CD14-positive monocyte (primary cell): ENCODE data around the gene NXPH4. TPM values are rescaled to one million over a fixed set of nuclear protein-coding genes. Genes with fewer than 3 reads are reported as not detected.

Experiments used
- DNase-seq, 3 donors: peaks; one replicate each; pipeline ENCODE4 v3.0.0-alpha.2; 2011 to 2022
- H2AFZ ChIP-seq: 2 replicates; pipeline ENCODE4 v1.6.0; 2012; ENCODE audit warnings: mild to moderate bottlenecking, low read depth, low read length, inconsistent platforms; ENCODE audit not compliant: insufficient read depth, poor library complexity, severe bottlenecking
- H3K27ac ChIP-seq, 2 donors: 1 replicate in 1 of 2; 2 replicates in 1 of 2; pipeline ENCODE4 v1.5.1; 2012 to 2013; ENCODE audit warnings: low read length in 2 of 2, control low read depth in 1 of 2, inconsistent platforms in 1 of 2, low read depth in 1 of 2, mild to moderate bottlenecking in 1 of 2
- H3K27me3 ChIP-seq, 2 donors: one replicate each; pipeline versions ENCODE4 v1.6.0 to v1.6.1; 2011 to 2013; ENCODE audit warnings: low read length in 2 of 2; ENCODE audit not compliant: control insufficient read depth in 2 of 2, insufficient read depth in 2 of 2
- H3K36me3 ChIP-seq, 2 donors: replicated peaks in 1 of 2; 1 replicate in 1 of 2; 2 replicates in 1 of 2; pipeline versions ENCODE4 v1.5.1 to v1.6.1; 2012 to 2013; ENCODE audit warnings: low read length in 2 of 2, control low read depth in 1 of 2, inconsistent platforms in 1 of 2, mild to moderate bottlenecking in 1 of 2; ENCODE audit not compliant: insufficient read depth in 2 of 2, control insufficient read depth in 1 of 2
- H3K4me1 ChIP-seq, 2 donors: 1 replicate in 1 of 2; 2 replicates in 1 of 2; pipeline versions ENCODE4 v1.5.1 to v1.6.1; 2012 to 2013; ENCODE audit warnings: low read length in 2 of 2, control low read depth in 1 of 2, inconsistent platforms in 1 of 2, mild to moderate bottlenecking in 1 of 2, moderate library complexity in 1 of 2; ENCODE audit not compliant: insufficient read depth in 2 of 2, control insufficient read depth in 1 of 2
- H3K4me2 ChIP-seq: replicated peaks from 2 replicates; pipeline ENCODE3; 2012; ENCODE audit warnings: low read length, moderate library complexity, mild to moderate bottlenecking; ENCODE audit not compliant: poor library complexity, severe bottlenecking; ENCODE audit errors: extremely low read depth
- H3K4me3 ChIP-seq, 3 experiments: fragments of 200-600 bp in 1 of 3; sonication (generic) in 1 of 3; replicated peaks in 1 of 3; 1 replicate in 2 of 3; 2 replicates in 1 of 3; pipeline ENCODE4 v1.5.1; 2011 to 2013; ENCODE audit warnings: low read length in 3 of 3, mild to moderate bottlenecking in 3 of 3, control low read depth in 2 of 3, low read depth in 2 of 3, inconsistent platforms in 1 of 3, moderate library complexity in 1 of 3
- H3K79me2 ChIP-seq: 2 replicates; pipeline ENCODE4 v1.6.0; 2012; ENCODE audit warnings: mild to moderate bottlenecking, control low read depth, inconsistent platforms, low read length, moderate library complexity; ENCODE audit not compliant: insufficient read depth
- H3K9ac ChIP-seq: 2 replicates; pipeline ENCODE4 v1.6.0; 2017; ENCODE audit warnings: low read length, mild to moderate bottlenecking; ENCODE audit not compliant: insufficient read depth, poor library complexity, severe bottlenecking
- H3K9me3 ChIP-seq, 2 donors: replicated peaks in 1 of 2; 1 replicate in 1 of 2; 2 replicates in 1 of 2; pipeline versions ENCODE4 v1.5.1 to v1.6.1; 2012 to 2013; ENCODE audit warnings: low read length in 2 of 2, control low read depth in 1 of 2; ENCODE audit not compliant: control insufficient read depth in 1 of 2, insufficient read depth in 1 of 2
- H4K20me1 ChIP-seq: 2 replicates; pipeline ENCODE4 v1.6.0; 2012; ENCODE audit warnings: mild to moderate bottlenecking, low read length, control low read depth, moderate library complexity; ENCODE audit not compliant: insufficient read depth
- H3K27ac Mint-ChIP-seq, 7 donors: one replicate each; pipeline ENCODE4 v1.8.0; 2020; ENCODE audit warnings: mild to moderate bottlenecking in 7 of 7, mixed read lengths in 7 of 7, moderate library complexity in 6 of 7, inconsistent platforms in 2 of 7
- H3K27me3 Mint-ChIP-seq, 3 donors: one replicate each; pipeline ENCODE4 v1.8.0; 2021 to 2022; ENCODE audit warnings: low read depth in 3 of 3, mild to moderate bottlenecking in 3 of 3, mixed read lengths in 3 of 3, moderate library complexity in 3 of 3, inconsistent platforms in 1 of 3
- H3K36me3 Mint-ChIP-seq, 2 donors: one replicate each; pipeline ENCODE4 v1.8.0; 2020; ENCODE audit warnings: mixed read lengths in 2 of 2, inconsistent platforms in 1 of 2, mild to moderate bottlenecking in 1 of 2
- H3K4me1 Mint-ChIP-seq: one replicate; pipeline ENCODE4 v1.8.0; 2020; ENCODE audit warnings: mild to moderate bottlenecking, mixed read lengths
- H3K4me3 Mint-ChIP-seq, 2 donors: one replicate each; pipeline ENCODE4 v1.8.0; 2020; ENCODE audit warnings: mild to moderate bottlenecking in 2 of 2, mixed read lengths in 2 of 2, moderate library complexity in 1 of 2
- H3K9me3 Mint-ChIP-seq, 7 donors: one replicate each; pipeline ENCODE4 v1.8.0; 2020 to 2022; ENCODE audit warnings: mixed read lengths in 7 of 7, mild to moderate bottlenecking in 6 of 7, moderate library complexity in 6 of 7, inconsistent platforms in 2 of 7
- CTCF ChIP-seq: fragments of 200-600 bp; IDR thresholded peaks from one replicate; pipeline ENCODE4 v1.8.0; 2022; ENCODE audit warnings: antibody characterized with exemption, mild to moderate bottlenecking
- WGBS: methylation state at CpG from one replicate; pipeline ENCODE4 v1.1.5; 2013; ENCODE audit warnings: missing lambda C conversion rate; ENCODE audit not compliant: insufficient coverage; 5-methylcytosine and 5-hydroxymethylcytosine counted together
- intact Hi-C, 2 donors: fragments of 100-400 bp; cut with micrococcal nuclease; formaldehyde crosslinking; loops; one replicate each; pipeline versions ENCODE4 v1.15.0 to v1.15.1; 2023
- polyA plus RNA-seq, 3 donors: library from polyadenylated mRNA; depleted of rRNA in 1 of 3; unstranded in 2 of 3; stranded (reverse) in 1 of 3; fragments of 300-500 nt in 2 of 3; fragments of >200 nt in 1 of 3; fragmentation: Illumina TruSeq in 2 of 3; gene quantifications; 1 replicate in 2 of 3; 2 replicates in 1 of 3; pipeline ENCODE4 v1.2.3, GENCODE V29; 2012 to 2021

NXPH4 gene
- polyA plus RNA-seq, 3 donors = not detected

DNA sequence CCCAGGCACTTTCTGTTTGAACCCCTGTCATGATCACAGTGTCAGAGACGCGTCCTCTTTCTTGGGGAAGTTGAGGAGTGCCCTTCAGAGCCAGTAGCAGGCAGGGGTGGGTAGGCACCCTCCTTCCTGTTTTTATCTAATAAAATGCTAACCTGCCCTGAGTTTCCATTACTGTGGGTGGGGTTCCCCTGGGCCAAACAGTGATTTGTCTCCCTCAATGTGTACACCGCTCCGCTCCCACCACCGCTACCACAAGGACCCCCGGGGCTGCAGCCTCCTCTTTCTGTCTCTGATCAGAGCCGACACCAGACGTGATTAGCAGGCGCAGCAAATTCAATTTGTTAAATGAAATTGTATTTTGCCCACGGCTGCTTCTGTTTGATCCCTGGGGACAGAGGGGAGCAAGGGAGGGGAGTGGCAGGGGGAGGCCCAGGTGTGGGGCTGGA is 18.0 kb downstream of the NXPH4 start:
- H3K4me1 Mint-ChIP-seq = peaks cover 57% of the 10 kb centered on the region
- Histone ChIP-seq H3K9ac (no peak overlapping the region), H2AFZ (no peak overlapping the region), H3K36me3 (peaks cover 32 to 39% of the 10 kb centered on the region in 2 donors), H3K27ac (no peak overlapping the region), H3K4me1 (peaks cover 38 to 55% of the 10 kb centered on the region in 2 donors), H3K4me2 (no peak overlapping the region), H3K9me3 (peaks cover 0 to 24% of the 10 kb centered on the region in 2 donors), H3K4me3 (no peak overlapping the region), H4K20me1 (peaks cover 56% of the 10 kb centered on the region), H3K79me2 (peaks cover 22% of the 10 kb centered on the region), H3K27me3 (peaks cover 33 to 46% of the 10 kb centered on the region in 2 donors)
- no peak for TF ChIP-seq CTCF
- no peak overlapping the region for H3K4me3 Mint-ChIP-seq
- peaks cover 0 to 17% (median 8%) of the 10 kb centered on the region in 7 donors for H3K9me3 Mint-ChIP-seq
- H3K27me3 Mint-ChIP-seq = peaks cover 41 to 52% (median 45%) of the 10 kb centered on the region in 3 donors
- intact Hi-C loops = no loop called here
- peak overlapping the region in 5 of 7 donors; percentile 43 to 86 (median 54) for H3K27ac Mint-ChIP-seq
- peaks cover 47 to 54% of the 10 kb centered on the region in 2 donors for H3K36me3 Mint-ChIP-seq
- peak in 1 of 3 donors; percentile 40 for DNase-seq
- WGBS = 87% methylated on average over 8 of the region's 10 CpGs

GRCh38 chr12:57235017-57235727 is 18.6 kb downstream of the NXPH4 start:
- no peak for TF ChIP-seq CTCF
- Mint-ChIP-seq H3K4me3 (peak overlapping the region in 1 of 2 donors; percentile 26), H3K27ac (peak overlapping the region in 1 of 7 donors; percentile 44), H3K4me1 (peaks cover 56% of the 10 kb centered on the region), H3K36me3 (peaks cover 48 to 54% of the 10 kb centered on the region in 2 donors), H3K9me3 (peaks cover 0 to 21% (median 10%) of the 10 kb centered on the region in 7 donors), H3K27me3 (peaks cover 46 to 58% (median 48%) of the 10 kb centered on the region in 3 donors)
- Histone ChIP-seq H3K4me1 (peaks cover 38 to 55% of the 10 kb centered on the region in 2 donors), H3K36me3 (peaks cover 32 to 39% of the 10 kb centered on the region in 2 donors), H3K4me2 (no peak overlapping the region), H3K27me3 (peaks cover 39 to 51% of the 10 kb centered on the region in 2 donors), H3K27ac (no peak overlapping the region), H4K20me1 (peaks cover 62% of the 10 kb centered on the region), H2AFZ (no peak overlapping the region), H3K79me2 (peaks cover 16% of the 10 kb centered on the region), H3K4me3 (no peak overlapping the region), H3K9ac (no peak overlapping the region), H3K9me3 (peaks cover 0 to 28% of the 10 kb centered on the region in 2 donors)
- DNase-seq = no peak
- WGBS = 89% methylated on average over 16 of the region's 26 CpGs
- intact Hi-C loops = no loop called here
